GM10266 (cell line): Measurements from ENCODE around the gene MAML3.

Experiments used
- DNase-seq: peaks from one replicate; pipeline ENCODE4 v3.0.0; 2012; ENCODE audit errors: extremely low spot score
- CTCF ChIP-seq: IDR thresholded peaks from 2 replicates; pipeline ENCODE4 v1.5.1; 2012; ENCODE audit warnings: mild to moderate bottlenecking, low read depth; ENCODE audit not compliant: control insufficient read depth, insufficient read depth; ENCODE audit errors: missing control alignments

The MAML3 gene

GRCh38 chr4:140042634-140043033, 111.3 kb downstream of the MAML3 start:
- TF ChIP-seq CTCF, result no peak
- no peak for DNase-seq

GRCh38 chr4:140038031-140038533, 115.9 kb downstream of the MAML3 start:
- DNase-seq, result no peak
- no peak for TF ChIP-seq CTCF

DNA sequence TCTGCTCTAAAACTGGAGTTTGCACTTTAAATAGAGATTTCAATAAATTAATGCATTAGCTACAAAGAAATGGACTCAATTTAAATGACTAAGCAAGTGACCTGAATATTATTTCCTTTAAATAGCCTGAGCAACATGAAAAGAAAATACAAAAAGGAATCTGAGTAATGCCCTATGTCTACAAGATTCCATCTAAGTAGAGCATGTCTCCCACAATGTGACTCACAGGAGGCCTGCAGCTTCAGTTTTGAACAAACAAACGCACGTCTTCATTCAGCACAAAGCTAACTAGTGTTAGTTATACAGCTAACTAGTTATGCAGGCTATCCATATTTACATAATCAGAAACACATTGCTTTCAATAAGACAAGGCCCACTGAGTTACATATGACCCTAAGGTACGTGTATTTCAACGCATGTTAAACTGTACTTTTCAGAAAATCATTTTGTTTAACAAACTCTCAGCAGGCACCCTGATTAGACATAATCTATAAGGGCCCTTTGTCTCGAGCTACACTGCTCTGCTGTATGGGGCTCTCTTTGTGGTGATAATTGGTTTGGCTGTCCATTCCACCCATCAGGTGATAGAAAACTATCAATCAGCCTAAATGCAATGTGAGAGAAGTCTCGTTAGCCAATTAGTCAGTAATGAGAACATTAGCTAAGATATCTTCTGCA, 116.5 kb downstream of the MAML3 start:
- DNase-seq, result no peak
- no peak for TF ChIP-seq CTCF

DNA sequence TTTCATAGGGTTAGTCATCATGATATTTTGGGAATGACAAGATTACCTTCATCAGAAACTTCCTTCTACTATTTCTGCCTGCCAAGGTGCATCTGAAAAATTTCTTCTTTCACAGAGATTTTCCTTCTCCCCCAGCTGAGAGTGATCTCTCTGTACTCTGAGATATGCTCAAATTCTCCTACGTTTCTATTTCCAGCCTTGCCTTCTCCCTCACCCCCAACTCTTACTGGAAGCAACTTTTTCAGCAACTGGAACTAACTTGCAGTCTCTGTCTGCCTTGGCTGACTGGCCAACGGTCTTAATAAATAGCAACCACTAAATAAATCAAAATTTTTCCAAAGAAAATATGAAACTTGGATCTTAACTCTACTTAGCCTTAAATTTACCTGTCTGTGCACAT, 122.3 kb downstream of the MAML3 start:
- DNase-seq, result no peak
- no peak for TF ChIP-seq CTCF

DNA sequence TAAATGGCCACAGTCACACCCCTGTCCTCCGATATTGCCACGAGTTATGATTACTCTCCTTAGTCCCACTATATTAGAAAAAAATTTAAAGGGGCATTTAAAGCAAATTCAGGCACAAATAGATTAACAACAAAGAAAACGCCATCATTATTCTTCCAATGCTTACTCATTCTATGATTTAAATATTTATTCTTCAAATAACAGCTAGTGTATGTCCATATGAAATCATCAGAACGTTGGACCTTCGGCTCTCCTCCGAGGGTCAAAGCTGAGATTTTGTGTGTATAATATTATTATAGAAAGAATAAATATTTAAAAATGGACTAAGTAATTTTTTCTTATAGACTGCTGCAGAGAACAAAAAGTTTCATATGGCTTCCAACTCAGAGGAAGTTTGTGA, 122.9 kb downstream of the MAML3 start:
- no peak for TF ChIP-seq CTCF
- no peak for DNase-seq

GRCh38 chr4:140028676-140029517, 125.1 kb downstream of the MAML3 start:
- DNase-seq, result no peak
- no peak for TF ChIP-seq CTCF

- no peak for TF ChIP-seq CTCF
- no peak for DNase-seq
These were observed 125.9 kb downstream of the MAML3 start for GRCh38 chr4:140028101-140028500.
